HL-60/S4 (cell line): ENCODE results near the gene CDK8.

ENCODE experiments used
- in situ Hi-C: fragments of 300-500 bp; cut with MboI; formaldehyde crosslinking; loops from 2 replicates; pipeline ENCODE4 v1.14.3; 2022; ENCODE audit warnings: low sequenced_read_pairs

Gene CDK8

DNA sequence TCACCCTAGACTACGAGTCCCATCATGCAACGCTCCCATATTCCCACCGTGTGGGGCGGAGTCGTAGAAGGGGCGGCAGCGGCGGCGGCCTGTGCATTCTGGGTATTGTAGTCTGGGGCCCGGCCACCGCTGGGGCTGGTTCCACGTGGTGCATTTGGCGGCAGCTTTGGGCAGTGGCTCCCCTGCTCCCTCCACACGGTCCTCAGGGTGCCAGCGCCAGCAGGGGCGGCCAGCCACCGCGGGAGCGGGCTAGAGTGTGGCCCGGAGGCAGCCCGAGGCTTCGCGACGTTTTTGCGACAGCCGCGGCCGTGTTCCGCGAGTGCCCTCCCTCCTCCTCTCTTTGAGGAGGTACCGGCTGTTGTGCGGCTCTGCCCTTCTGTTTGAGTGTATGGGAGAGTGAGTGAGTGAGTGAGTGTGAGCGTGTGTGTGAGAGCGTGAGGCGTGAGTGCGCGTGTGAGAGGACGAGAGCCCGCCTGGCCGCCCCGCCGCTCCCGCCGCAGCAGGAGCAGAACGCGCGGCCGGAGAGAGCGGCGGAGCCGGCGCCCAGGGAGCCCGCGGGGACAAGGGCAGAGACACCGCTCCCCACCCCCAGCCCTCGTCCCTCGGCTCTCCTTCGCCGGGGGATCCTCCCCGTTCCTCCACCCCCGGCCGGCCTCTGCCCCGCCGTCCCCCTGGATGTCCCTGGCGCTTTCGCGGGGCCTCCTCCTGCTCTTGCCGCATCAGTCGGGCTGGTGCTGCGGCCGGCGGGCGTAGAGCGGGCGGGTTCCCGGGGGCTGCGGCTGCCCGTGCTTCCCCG lies at the start of gene CDK8:
Gene CDK8 (plus strand): TSS at position 343 of the 796 bp plus-strand sequence. CDS start 513 bp downstream, outside the sequence.
- in situ Hi-C loops = no loop called here

GRCh38 chr13:26208287-26208686 lies 45.6 kb upstream of the CDK8 start:
- in situ Hi-C loops = no loop called here

DNA sequence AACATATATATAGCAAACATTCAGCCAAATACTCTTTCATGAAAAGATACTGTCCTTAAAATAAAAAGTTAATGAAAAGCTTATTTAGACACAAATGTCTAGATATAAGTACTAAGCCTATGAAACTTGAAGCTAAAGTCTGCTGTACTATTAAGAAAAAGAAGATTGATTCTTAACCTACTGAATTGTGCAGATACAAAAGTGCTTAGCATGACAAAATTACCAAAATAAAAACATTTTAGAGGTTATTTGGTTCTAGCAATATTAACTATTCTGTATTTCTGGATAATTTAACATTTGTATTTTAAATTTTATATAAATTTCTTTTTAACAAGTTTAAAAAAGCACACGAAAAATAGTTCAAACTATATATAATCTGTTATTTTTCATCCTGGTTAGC lies 40.6 kb upstream of the CDK8 start:
- in situ Hi-C loops = no loop called here

- in situ Hi-C loops = no loop called here
These were observed 39.9 kb upstream of the CDK8 start for GRCh38 chr13:26213982-26214381.

- in situ Hi-C loops = no loop called here
These were observed 37.9 kb upstream of the CDK8 start for GRCh38 chr13:26216042-26216441.

DNA sequence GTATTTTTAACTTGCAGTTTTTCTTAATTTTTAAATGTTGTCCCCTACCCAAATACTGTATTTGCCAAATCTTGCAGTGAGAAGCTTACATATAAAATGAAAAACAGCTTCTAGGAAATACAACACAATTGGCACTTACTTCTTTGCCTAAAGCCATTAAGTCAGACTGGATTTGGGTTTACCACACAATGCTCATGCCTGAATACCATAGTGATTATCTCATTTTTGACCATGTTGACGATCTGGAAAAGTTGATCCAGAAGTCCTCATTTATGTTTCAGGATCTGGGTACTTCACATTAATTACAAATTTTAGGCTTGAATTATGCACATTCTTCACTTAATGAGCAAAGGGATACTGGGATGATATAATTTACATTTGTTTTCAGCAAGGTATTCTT lies 34.2 kb upstream of the CDK8 start:
- in situ Hi-C loops = no loop called here

DNA sequence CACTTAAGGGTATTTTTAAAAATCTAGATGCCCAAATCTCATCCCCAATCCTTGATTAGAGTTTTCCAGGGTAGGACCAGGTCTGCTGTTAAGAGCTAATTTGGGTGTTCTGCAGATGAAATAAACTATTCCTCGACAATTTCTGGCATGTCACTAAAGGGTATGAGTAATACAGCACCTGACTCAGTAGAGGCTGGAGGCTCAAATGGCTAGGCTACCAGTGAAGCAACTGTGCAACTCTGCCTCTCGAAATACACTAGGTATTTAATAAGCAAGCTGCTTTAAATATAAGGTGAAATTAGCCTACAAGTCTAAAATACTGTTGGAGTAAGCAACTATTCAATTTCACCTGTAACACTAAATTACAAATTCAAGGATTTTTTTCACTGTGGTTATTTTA lies 33.4 kb upstream of the CDK8 start:
- in situ Hi-C loops = no loop called here

- in situ Hi-C loops = no loop called here
These were observed 32.6 kb upstream of the CDK8 start for GRCh38 chr13:26221399-26221720.

DNA sequence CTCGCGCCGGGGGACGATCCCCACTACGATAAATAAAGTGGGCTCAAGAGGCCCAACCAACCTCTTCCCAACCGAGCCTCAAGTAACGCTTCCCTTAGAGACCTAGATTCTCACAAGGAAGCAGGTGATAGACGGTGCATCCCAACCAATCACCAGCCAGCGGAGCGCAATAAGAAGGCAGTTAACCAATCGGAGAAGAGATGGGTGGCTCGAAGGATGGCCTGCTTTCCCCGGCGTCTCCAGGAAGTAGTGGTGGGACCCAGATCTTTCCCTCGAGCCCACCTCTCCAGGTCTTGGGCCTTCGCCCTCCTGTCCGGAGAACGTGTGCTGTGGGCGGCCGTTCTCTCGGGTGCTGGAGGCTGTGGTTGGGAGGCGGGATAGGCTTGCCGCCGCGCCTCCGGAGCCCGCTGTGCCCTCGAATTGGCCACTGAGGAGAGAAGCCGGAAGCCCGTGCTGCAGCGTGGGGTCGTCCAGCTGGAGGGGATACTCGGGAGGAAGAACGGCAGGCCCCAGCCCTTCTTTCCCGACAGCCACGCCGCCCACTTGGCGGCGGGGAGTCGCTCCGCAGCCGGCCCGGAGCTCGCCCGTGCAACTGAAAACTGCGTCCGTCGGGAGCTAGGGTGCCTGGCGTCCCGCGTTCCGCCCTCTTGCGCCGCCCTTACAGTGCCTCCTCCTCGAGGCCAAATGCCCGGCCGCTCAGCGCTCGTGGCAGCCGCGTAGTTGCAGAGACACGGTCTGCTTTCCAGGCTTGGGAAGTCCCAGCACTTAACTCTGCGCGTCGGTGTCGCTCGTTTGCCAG lies 32.0 kb upstream of the CDK8 start, which contains the start of gene RNF6:
Gene RNF6 (minus strand): TSS at position 594 of the 799 bp plus-strand sequence. CDS start 2,665 bp downstream, outside the sequence.
- in situ Hi-C loops = no loop called here

GRCh38 chr13:26222520-26223046 lies 31.3 kb upstream of the CDK8 start:
- in situ Hi-C loops = no loop called here

- in situ Hi-C loops = no loop called here
These were observed 27.9 kb upstream of the CDK8 start for GRCh38 chr13:26225896-26226617.

GRCh38 chr13:26227166-26227971 lies 26.6 kb upstream of the CDK8 start:
- in situ Hi-C loops = no loop called here

- in situ Hi-C loops = no loop called here
These were observed 25.8 kb upstream of the CDK8 start for GRCh38 chr13:26228096-26228495.

- in situ Hi-C loops = no loop called here
These were observed 24.8 kb upstream of the CDK8 start for GRCh38 chr13:26229080-26229615.

DNA sequence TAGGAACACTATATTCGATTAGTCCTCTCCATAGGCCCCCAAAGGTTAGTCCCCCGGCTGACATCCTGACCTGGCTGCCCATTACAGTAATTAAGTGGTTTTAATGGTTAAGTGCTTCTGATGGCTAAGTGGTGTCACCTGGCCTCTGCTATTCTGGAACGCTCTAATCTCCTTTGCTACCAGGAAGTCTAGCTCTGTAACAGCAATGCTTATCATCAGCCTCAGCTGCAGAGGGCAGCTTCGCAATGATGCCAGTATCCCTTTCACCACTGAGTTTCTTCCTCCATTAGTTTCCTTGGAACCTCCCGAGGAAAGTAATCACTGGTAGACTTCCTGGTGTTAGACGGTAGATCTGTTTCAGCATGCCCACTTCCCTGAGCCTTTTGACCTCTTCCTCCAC lies 23.2 kb upstream of the CDK8 start:
- in situ Hi-C loops = no loop called here

GRCh38 chr13:26236296-26236695 lies 17.6 kb upstream of the CDK8 start:
- in situ Hi-C loops = no loop called here

DNA sequence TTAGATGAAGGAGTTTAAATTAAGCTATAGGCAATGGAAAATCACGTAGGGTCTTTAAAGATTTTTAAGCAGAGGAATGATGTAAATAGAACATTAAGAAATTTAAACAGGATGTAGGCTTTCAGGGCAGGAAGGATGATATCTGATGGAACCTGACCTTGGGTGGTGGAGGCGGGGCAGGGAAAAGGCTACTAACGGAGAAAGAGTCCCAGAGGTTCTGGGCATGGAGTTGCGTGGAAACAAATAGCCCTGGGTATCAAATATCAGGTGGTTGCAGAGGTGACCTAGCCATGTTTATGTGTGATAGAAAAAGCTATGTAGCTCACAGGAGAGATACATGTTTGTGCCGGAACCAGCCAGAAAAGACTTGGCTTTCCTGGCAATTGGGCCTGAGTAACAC lies 7.8 kb upstream of the CDK8 start:
- in situ Hi-C loops = no loop called here

DNA sequence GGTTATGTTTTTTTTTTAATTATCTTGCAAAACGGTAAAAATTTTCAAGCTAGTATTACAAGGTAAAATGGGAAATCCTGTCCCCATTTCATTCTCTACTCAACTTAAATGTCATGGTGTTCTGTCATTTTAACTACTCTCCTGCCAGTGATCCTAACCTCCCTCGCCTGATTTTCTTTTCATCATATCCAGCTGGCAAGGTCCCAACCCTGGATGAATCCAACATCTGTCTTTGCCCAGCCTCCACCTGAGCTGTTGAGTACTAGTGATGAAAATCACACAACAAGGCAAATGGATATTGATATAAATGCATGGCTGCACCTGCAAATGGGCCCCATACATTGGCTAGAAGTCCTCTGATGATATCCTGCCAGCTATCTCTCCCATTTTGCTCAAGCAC lies 6.9 kb upstream of the CDK8 start:
- in situ Hi-C loops = no loop called here

- in situ Hi-C loops = no loop called here
These were observed 6.3 kb upstream of the CDK8 start for GRCh38 chr13:26247608-26248007.

DNA sequence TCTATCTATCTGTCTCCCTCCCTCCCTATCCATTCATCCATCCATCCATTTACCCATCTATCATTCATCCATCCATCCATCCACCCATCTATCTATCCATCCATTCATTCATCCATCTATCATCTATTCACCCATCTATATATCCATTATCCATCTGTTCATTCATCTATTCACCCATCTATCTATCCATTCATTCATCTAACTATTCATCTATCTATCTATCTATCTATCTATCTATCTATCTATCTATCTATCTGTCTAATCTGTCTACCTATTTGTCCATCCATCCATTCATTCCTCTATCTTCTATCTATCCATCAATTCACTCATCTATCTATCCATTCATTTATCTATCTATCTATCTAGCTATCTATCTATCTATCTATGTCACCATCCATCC lies 4.4 kb upstream of the CDK8 start:
- in situ Hi-C loops = no loop called here
